B cell (primary cell): Measurements from ENCODE around the gene ARHGAP6.

Experiments
- EZH2 ChIP-seq: IDR thresholded peaks from 2 replicates; pipeline ENCODE4 v1.6.1; 2012; ENCODE audit warnings: borderline replicate concordance, low read depth, mild to moderate bottlenecking, moderate library complexity, low read length; ENCODE audit not compliant: insufficient read depth, poor library complexity, severe bottlenecking
- TF ChIP-seq, protein P1 (sequence below): fragments of 200-600 bp; IDR thresholded peaks from one replicate; pipeline ENCODE4 v1.8.0; 2022; ENCODE audit warnings: antibody characterized with exemption, mild to moderate bottlenecking

- TF ChIP-seq, protein P1, sequence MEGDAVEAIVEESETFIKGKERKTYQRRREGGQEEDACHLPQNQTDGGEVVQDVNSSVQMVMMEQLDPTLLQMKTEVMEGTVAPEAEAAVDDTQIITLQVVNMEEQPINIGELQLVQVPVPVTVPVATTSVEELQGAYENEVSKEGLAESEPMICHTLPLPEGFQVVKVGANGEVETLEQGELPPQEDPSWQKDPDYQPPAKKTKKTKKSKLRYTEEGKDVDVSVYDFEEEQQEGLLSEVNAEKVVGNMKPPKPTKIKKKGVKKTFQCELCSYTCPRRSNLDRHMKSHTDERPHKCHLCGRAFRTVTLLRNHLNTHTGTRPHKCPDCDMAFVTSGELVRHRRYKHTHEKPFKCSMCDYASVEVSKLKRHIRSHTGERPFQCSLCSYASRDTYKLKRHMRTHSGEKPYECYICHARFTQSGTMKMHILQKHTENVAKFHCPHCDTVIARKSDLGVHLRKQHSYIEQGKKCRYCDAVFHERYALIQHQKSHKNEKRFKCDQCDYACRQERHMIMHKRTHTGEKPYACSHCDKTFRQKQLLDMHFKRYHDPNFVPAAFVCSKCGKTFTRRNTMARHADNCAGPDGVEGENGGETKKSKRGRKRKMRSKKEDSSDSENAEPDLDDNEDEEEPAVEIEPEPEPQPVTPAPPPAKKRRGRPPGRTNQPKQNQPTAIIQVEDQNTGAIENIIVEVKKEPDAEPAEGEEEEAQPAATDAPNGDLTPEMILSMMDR = no peak
- TF ChIP-seq EZH2 = no peak
These were observed 4.6 kb upstream of the ARHGAP6 start for GRCh38 chrX:11670316-11670715.
